GM23248 (cell line): ENCODE results near the gene KRT6B.

ENCODE experiments used
- EZH2 ChIP-seq: fragments of 200-600 bp; sonication (generic); IDR thresholded peaks from 2 replicates; pipeline ENCODE4 v1.6.1; 2018; ENCODE audit warnings: antibody characterized with exemption, mild to moderate bottlenecking; ENCODE audit not compliant: insufficient read depth, poor library complexity, severe bottlenecking
- EZH2phosphoT487 ChIP-seq: fragments of 200-600 bp; sonication (generic); IDR thresholded peaks from 2 replicates; pipeline ENCODE4 v1.6.1; 2018; ENCODE audit warnings: antibody characterized with exemption, moderate library complexity, mild to moderate bottlenecking, low read depth; ENCODE audit not compliant: insufficient read depth

- TF ChIP-seq EZH2phosphoT487 (no peak), EZH2 (no peak)
Measured at GRCh38 chr12:52403561-52403960, 48.4 kb downstream of the KRT6B start.
